ENCODE data around the gene RASAL1.

DNA sequence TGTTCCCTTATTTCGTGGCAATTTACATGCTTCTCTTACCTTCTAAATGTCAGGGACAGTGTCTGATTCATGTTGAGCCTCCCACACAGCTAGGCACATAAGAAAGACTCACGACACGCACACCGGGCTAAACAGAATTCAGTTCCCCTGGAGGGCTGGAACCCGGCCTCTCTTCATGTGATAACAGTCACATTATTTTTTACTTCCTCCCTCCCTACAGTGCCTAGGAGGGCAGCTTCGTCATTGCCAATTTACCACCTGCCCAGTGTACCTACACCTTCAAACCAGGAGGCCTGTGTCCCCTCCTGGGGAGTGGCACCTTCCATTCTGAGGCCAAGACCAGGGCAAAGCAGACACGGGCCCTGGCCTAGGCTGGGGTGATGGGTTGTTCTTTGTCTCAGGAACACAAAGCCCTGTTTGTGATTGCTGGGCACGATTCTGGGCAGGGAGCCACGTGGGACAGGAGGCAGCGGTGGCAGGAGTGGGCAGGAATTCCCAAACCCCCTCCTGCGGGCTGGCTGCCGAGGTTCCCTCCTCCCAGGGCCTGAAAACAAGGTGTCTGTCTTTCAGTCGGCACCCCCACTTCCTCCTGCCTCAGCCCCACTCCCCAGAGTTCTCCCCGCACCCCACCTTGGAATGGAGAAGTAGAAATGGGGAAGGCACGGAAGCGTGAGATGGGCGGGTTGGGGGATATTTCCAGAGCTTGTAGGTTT lies 6.8 kb upstream of the RASAL1 start:
- TF ChIP-seq CTCF (IDR thresholded peaks at IDR 0.05), result no peak
- no peak for TF ChIP-seq EP300 (IDR thresholded peaks at IDR 0.05)
